Activated CD4-positive, alpha-beta memory T cell treated with anti-CD3 and anti-CD28 coated beads for 36 hours (primary cell): ENCODE data around the gene CLPSL1. TPM values are rescaled to one million over a fixed set of nuclear protein-coding genes. Genes with fewer than 3 reads are reported as not detected.
"Not testable (repeated sequence)": the region's sequence is repeated elsewhere in the genome, so short reads cannot be mapped to it uniquely, and the experiment has no call there.

ENCODE experiments used
- CTCF ChIA-PET: fragments of 350-600 bp; sonication (Branson Sonifier 250); formaldehyde crosslinking; loops from one replicate; lab custom pipeline; 2021; ENCODE audit warnings: antibody characterized with exemption, inconsistent platforms; lab: Charles Lee
- POLR2A ChIA-PET: fragments of 350-600 bp; sonication (Branson Sonifier 250); formaldehyde crosslinking; loops from one replicate; lab custom pipeline; 2021; ENCODE audit warnings: antibody characterized with exemption; lab: Charles Lee
- DNase-seq: peaks from one replicate; pipeline ENCODE4 v3.0.0-alpha.2; 2020
- H3K27ac Mint-ChIP-seq: one replicate; pipeline ENCODE4 v1.8.0; 2021; ENCODE audit warnings: mixed read lengths
- H3K27me3 Mint-ChIP-seq: one replicate; pipeline ENCODE4 v1.8.0; 2021; ENCODE audit warnings: mixed read lengths
- H3K36me3 Mint-ChIP-seq: one replicate; pipeline ENCODE4 v1.8.0; 2021; ENCODE audit warnings: mixed read lengths
- H3K4me1 Mint-ChIP-seq: one replicate; pipeline ENCODE4 v1.8.0; 2021; ENCODE audit warnings: low read depth, mixed read lengths
- H3K4me3 Mint-ChIP-seq: one replicate; pipeline ENCODE4 v1.8.0; 2021; ENCODE audit warnings: mild to moderate bottlenecking, mixed read lengths
- H3K9me3 Mint-ChIP-seq: one replicate; pipeline ENCODE4 v1.8.0; 2021; ENCODE audit warnings: mixed read lengths
- intact Hi-C: fragments of 100-400 bp; cut with micrococcal nuclease; formaldehyde crosslinking; loops from one replicate; pipeline ENCODE4 v1.15.1; 2023
- total RNA-seq, 2 experiments: library from RNA; stranded (reverse); gene quantifications; one replicate each; pipeline ENCODE4 v1.2.3, GENCODE V29; 2021

CLPSL1 gene
- not detected for total RNA-seq

GRCh38 chr6:35780719-35781118 lies at the start of gene CLPSL1:
Gene CLPSL1 (plus strand): TSS chr6:35781019. CDS start chr6:35781111, 92 bp downstream.
- intact Hi-C loops, result no loop called here
- Mint-ChIP-seq H3K36me3 (no peaks in the 10 kb centered on the region), H3K4me3 (no peak within 1 kb of the TSS), H3K9me3 (no peaks in the 10 kb centered on the region), H3K27ac (no peak within 1 kb of the TSS), H3K4me1 (peaks cover 5% of the 10 kb centered on the region), H3K27me3 (peaks cover 23% of the 10 kb centered on the region)
- POLR2A ChIA-PET, result no interaction called here
- CTCF ChIA-PET, result no interaction called here
- no peak for DNase-seq

GRCh38 chr6:35731414-35731735 lies 49.4 kb upstream of the CLPSL1 start:
- Mint-ChIP-seq H3K4me1 (peaks cover 82% of the 10 kb centered on the region), H3K27ac (peak overlapping the region; percentile 89), H3K9me3 (no peaks in the 10 kb centered on the region), H3K4me3 (peak overlapping the region; percentile 81), H3K27me3 (no peaks in the 10 kb centered on the region), H3K36me3 (no peaks in the 10 kb centered on the region)
- ChIA-PET POLR2A (interaction anchor here (1.5 to 4.2 kb wide), 3 partner anchors 12 to 50 kb away, joined by 5 to 22 read pairs (median 11); partner anchors contain the start of gene FKBP5), CTCF (interaction anchor here (0.6 to 10.4 kb wide), 3 partner anchors 40 to 149 kb away, joined by 3 to 210 read pairs (median 3); no protein-coding TSS in a partner anchor)
- intact Hi-C loops, result loop anchor here (1.0 to 5.0 kb wide), 2 partner anchors 263 to 429 kb away; partner anchors contain the start of gene RPL10A
- peak; percentile 96 for DNase-seq

DNA sequence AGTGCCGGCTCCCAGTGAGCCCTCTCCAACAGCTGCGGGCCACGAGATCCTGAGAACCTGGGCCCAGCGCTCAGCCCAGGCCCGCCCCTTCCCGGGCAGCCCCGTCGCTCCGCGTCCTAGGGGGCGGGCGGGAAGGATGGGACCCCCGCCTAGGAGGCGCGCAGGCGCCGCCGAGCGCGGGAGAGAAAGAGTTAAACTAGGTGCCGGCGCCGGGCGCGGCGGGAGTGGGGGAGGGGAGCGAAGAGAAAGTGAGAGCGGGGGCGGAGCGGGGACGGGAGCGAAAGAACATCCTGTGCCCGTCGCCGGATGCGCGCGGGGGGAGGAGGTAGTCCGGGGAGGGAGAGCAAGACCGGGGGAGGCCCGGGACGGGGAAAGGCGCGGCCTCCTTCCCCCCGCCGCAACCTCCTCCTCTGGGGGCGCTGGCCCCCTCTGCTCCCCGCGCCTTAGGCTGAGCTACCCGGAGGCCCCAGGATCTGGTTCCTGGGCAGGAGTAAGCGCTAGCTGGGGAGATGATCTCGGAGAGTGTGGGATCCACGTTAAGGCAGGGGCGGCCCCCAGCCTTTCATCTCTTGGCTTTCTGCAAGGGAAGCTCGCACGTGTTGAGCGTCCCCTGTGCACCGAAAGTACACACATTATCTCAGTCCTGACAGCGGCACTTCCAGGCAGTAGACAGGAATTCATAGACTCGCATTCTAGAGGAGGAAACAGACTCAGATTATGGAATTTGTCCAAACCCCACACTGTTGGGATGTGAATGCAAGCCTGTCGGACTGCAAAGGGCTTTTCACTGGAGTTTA lies 48.9 kb upstream of the CLPSL1 start:
- Mint-ChIP-seq H3K27ac (peak overlapping the region; percentile 89), H3K36me3 (no peaks in the 10 kb centered on the region), H3K9me3 (no peaks in the 10 kb centered on the region), H3K4me1 (peaks cover 78% of the 10 kb centered on the region), H3K4me3 (peak overlapping the region; percentile 81), H3K27me3 (no peaks in the 10 kb centered on the region)
- intact Hi-C loops, result loop anchor here (1.0 to 5.0 kb wide), 5 partner anchors 13 to 430 kb away; partner anchors contain the start of gene RPL10A
- ChIA-PET CTCF (interaction anchor here (0.6 to 10.4 kb wide), 11 partner anchors 12 to 210 kb away, joined by 3 to 210 read pairs (median 3); no protein-coding TSS in a partner anchor), POLR2A (interaction anchor here (0.7 to 4.2 kb wide), 8 partner anchors 13 to 94 kb away, joined by 3 to 22 read pairs (median 4); partner anchors contain the start of gene FKBP5)
- DNase-seq, result peak; percentile 97

GRCh38 chr6:35733633-35734032 lies 47.2 kb upstream of the CLPSL1 start:
- ChIA-PET POLR2A (interaction anchor here (1.2 to 4.2 kb wide), 2 partner anchors 14 to 45 kb away, joined by 4 to 22 read pairs; partner anchors contain the start of gene FKBP5), CTCF (interaction anchor here (0.9 to 10.4 kb wide), 7 partner anchors 15 to 212 kb away, joined by 3 to 210 read pairs (median 13); no protein-coding TSS in a partner anchor)
- Mint-ChIP-seq H3K9me3 (no peaks in the 10 kb centered on the region), H3K27ac (peak overlapping the region; percentile 49), H3K4me3 (no peak overlapping the region), H3K27me3 (no peaks in the 10 kb centered on the region), H3K36me3 (no peaks in the 10 kb centered on the region), H3K4me1 (peaks cover 68% of the 10 kb centered on the region)
- no peak for DNase-seq
- intact Hi-C loops, result loop anchor here (2.0 to 5.0 kb wide), 3 partner anchors 15 to 431 kb away; no protein-coding TSS in a partner anchor

- H3K9me3 Mint-ChIP-seq, DNase-seq, H3K4me3 Mint-ChIP-seq, H3K27ac Mint-ChIP-seq, H3K27me3 Mint-ChIP-seq, H3K36me3 Mint-ChIP-seq: not testable (repeated sequence)
- H3K4me1 Mint-ChIP-seq, result peaks cover 62% of the 10 kb centered on the region
- ChIA-PET CTCF (interaction anchor here (0.9 to 10.4 kb wide), 8 partner anchors 16 to 213 kb away, joined by 3 to 210 read pairs (median 4); no protein-coding TSS in a partner anchor), POLR2A (interaction anchor here (0.6 to 4.2 kb wide), 2 partner anchors 44 to 46 kb away, joined by 3 to 22 read pairs; partner anchors contain the start of gene FKBP5)
- intact Hi-C loops, result loop anchor here (5.0 kb wide), 1 partner anchor 432 kb away; no protein-coding TSS in a partner anchor
Observed at GRCh38 chr6:35734319-35734718, 46.5 kb upstream of the CLPSL1 start.

- Mint-ChIP-seq H3K9me3 (no peaks in the 10 kb centered on the region), H3K4me1 (peaks cover 51% of the 10 kb centered on the region), H3K27ac (no peak overlapping the region), H3K27me3 (no peaks in the 10 kb centered on the region), H3K4me3 (no peak overlapping the region), H3K36me3 (no peaks in the 10 kb centered on the region)
- intact Hi-C loops, result no loop called here
- ChIA-PET CTCF (interaction anchor here (0.5 to 10.4 kb wide), 28 partner anchors 10 to 214 kb away, joined by 3 to 210 read pairs (median 26); partner anchors contain the start of gene FKBP5), POLR2A (no interaction called here)
- DNase-seq, result no peak
Observed at GRCh38 chr6:35735452-35735851, 45.4 kb upstream of the CLPSL1 start.

GRCh38 chr6:35736253-35736894 lies 44.4 kb upstream of the CLPSL1 start:
- Mint-ChIP-seq H3K9me3 (no peaks in the 10 kb centered on the region), H3K4me3 (no peak overlapping the region), H3K4me1 (peaks cover 44% of the 10 kb centered on the region), H3K27ac (peak overlapping the region; percentile 8), H3K36me3 (no peaks in the 10 kb centered on the region), H3K27me3 (no peaks in the 10 kb centered on the region)
- intact Hi-C loops, result loop anchor here (2.0 kb wide), 1 partner anchor 72 kb away; no protein-coding TSS in a partner anchor
- DNase-seq, result peak; percentile 90
- CTCF ChIA-PET, result interaction anchor here (0.7 to 10.4 kb wide), 52 partner anchors 11 to 438 kb away, joined by 3 to 210 read pairs (median 10); partner anchors contain the start of genes DEF6 and FKBP5
- POLR2A ChIA-PET, result interaction anchor here (0.7 to 1.1 kb wide), 2 partner anchors 16 to 161 kb away, joined by 3 to 4 read pairs; no protein-coding TSS in a partner anchor

DNA sequence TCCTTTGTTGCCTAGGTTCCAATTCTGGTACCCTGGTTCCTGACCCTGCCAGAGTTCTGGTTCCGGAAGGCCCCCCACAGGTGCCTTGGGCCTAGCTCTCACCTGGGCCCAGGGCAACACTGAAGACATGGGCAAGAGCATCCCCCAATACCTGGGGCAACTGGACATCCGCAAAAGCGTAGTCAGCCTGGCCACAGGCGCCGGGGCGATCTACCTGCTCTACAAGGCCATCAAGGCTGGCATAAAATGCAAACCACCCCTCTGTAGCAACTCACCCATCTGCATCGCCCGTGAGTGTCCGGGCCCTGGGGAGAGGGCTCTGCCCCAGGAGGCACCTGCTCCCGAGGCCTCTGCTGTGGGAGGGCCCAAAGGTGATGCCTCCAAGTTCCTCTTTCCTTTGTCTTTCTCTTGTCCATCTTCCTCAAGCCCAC lies 43.8 kb upstream of the CLPSL1 start, which contains the start of gene ARMC12:
ARMC12 (plus strand) TSS at position 51 of the 431 bp plus-strand sequence; CDS start at position 128, 77 bp downstream.
- DNase-seq, result no peak
- Mint-ChIP-seq H3K4me3 (no peak within 1 kb of the TSS), H3K36me3 (no peaks in the 10 kb centered on the region), H3K27ac (peak within 1 kb of the TSS; percentile 33), H3K27me3 (no peaks in the 10 kb centered on the region), H3K9me3 (no peaks in the 10 kb centered on the region), H3K4me1 (peaks cover 42% of the 10 kb centered on the region)
- ChIA-PET CTCF (interaction anchor here (0.6 to 10.4 kb wide), 57 partner anchors 11 to 439 kb away, joined by 3 to 210 read pairs (median 9); partner anchors contain the start of genes DEF6, FKBP5 and TEAD3), POLR2A (interaction anchor here (0.7 to 1.1 kb wide), 2 partner anchors 15 to 162 kb away, joined by 3 to 4 read pairs; no protein-coding TSS in a partner anchor)
- intact Hi-C loops, result loop anchor here (1.0 to 2.0 kb wide), 4 partner anchors 72 to 214 kb away; no protein-coding TSS in a partner anchor

DNA sequence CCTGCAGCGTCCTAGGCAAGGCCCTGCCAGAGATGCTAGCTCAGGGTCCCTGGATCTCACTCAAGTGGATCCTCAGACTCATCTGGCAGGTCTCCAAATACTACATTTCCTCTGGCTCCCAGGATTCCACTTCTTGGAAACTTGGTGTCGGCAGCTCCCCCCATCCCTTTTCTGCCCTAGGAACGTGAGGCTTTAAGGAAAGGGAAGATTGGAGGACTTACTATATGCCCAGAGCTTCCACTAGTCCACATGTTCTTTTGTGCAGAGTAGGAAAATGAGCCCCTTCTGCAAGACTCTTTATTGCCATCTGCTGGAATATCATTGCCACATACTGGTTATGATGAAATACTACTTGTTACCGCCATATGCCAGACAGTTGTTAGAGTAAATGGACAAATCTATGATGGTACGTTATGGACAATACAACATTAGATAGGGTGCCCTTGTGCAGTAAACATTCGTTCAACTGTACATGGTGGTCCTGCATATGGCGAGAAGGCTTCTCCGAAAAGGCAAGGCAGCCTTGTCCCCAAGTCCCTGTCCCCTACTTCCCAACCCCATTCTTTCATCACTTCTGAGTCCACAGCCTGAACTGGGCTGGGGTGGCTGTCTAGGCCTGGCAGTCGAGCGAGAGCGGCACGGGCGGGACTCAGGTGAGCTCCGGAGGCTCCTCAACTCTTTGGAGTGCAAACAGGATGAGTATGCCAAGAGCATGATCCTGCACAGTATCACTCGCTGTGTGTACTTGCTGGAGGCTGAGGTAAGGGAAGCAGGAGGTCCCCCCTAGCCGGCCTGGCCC lies 43.2 kb upstream of the CLPSL1 start:
- no peaks in the 10 kb centered on the region for H3K36me3 Mint-ChIP-seq
- no peak overlapping the region for H3K4me3 Mint-ChIP-seq
- peaks cover 37% of the 10 kb centered on the region for H3K4me1 Mint-ChIP-seq

GRCh38 chr6:35739645-35740524 lies 40.9 kb upstream of the CLPSL1 start:
- Mint-ChIP-seq H3K4me3 (no peak overlapping the region), H3K9me3 (no peaks in the 10 kb centered on the region), H3K27ac (no peak overlapping the region), H3K4me1 (peaks cover 18% of the 10 kb centered on the region), H3K36me3 (no peaks in the 10 kb centered on the region), H3K27me3 (no peaks in the 10 kb centered on the region)
- ChIA-PET CTCF (interaction anchor here (1.0 to 10.4 kb wide), 5 partner anchors 138 to 218 kb away, joined by 3 to 210 read pairs (median 62); no protein-coding TSS in a partner anchor), POLR2A (no interaction called here)
- no peak for DNase-seq
- intact Hi-C loops, result no loop called here

More for the DNA sequence above, 43.2 kb upstream of the CLPSL1 start:
- no peak for DNase-seq
- no peaks in the 10 kb centered on the region for H3K27me3 Mint-ChIP-seq
- no peaks in the 10 kb centered on the region for H3K9me3 Mint-ChIP-seq
- ChIA-PET POLR2A (no interaction called here), CTCF (interaction anchor here (0.6 to 10.4 kb wide), 56 partner anchors 12 to 440 kb away, joined by 3 to 210 read pairs (median 10); partner anchors contain the start of genes DEF6, FKBP5 and TEAD3)
- peak overlapping the region; percentile 33 for H3K27ac Mint-ChIP-seq
- intact Hi-C loops, result loop anchor here (1.0 to 2.0 kb wide), 4 partner anchors 73 to 214 kb away; no protein-coding TSS in a partner anchor
